Dendritic cell treated with granulocyte-macrophage colony-stimulating factor and Interleukin-4, amounts not matched to agents 40 ng/mL and 50 ng/mL, for 4 days (primary cell): ENCODE data around the gene ELOVL4.

ENCODE experiments used
- H3K27ac Mint-ChIP-seq: one replicate; pipeline ENCODE4 v1.8.0; 2022; ENCODE audit warnings: mild to moderate bottlenecking, mixed read lengths
- H3K27me3 Mint-ChIP-seq: one replicate; pipeline ENCODE4 v1.8.0; 2022; ENCODE audit warnings: mild to moderate bottlenecking, mixed read lengths
- H3K36me3 Mint-ChIP-seq: one replicate; pipeline ENCODE4 v1.8.0; 2022; ENCODE audit warnings: low read depth, mixed read lengths
- H3K4me1 Mint-ChIP-seq: one replicate; pipeline ENCODE4 v1.8.0; 2022; ENCODE audit warnings: low read depth, mixed read lengths
- H3K4me3 Mint-ChIP-seq: one replicate; pipeline ENCODE4 v1.8.0; 2022; ENCODE audit warnings: mild to moderate bottlenecking, moderate library complexity, mixed read lengths
- H3K9me3 Mint-ChIP-seq: one replicate; pipeline ENCODE4 v1.8.0; 2022; ENCODE audit warnings: mixed read lengths
- intact Hi-C: fragments of 100-400 bp; cut with micrococcal nuclease; formaldehyde crosslinking; loops from one replicate; pipeline ENCODE4 v1.15.0; 2022

Gene ELOVL4

DNA sequence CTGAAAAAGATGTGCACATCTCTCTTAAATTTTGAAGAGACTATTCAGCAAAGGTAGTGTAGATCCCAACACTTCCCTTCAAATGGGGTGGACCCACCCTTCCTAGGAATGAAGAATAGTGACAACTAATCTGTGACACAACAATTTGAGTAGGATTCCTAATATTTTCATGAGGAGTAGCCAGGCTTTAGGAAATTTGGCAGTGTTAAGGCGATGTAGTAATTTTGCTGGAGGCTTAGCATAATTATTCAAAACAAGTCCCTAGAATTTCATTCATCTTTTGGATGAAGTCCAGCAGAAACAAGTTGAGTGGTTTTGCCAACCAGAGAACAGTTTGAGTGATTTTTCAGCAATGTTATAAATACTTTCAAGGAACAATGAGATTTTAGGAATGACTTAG is 52.4 kb downstream of the ELOVL4 start:
- H3K4me3 Mint-ChIP-seq = no peak overlapping the region
- intact Hi-C loops = no loop called here
- no peaks in the 10 kb centered on the region for H3K4me1 Mint-ChIP-seq
- no peaks in the 10 kb centered on the region for H3K27me3 Mint-ChIP-seq
- H3K36me3 Mint-ChIP-seq = no peaks in the 10 kb centered on the region
- H3K9me3 Mint-ChIP-seq = peaks cover 15% of the 10 kb centered on the region
- H3K27ac Mint-ChIP-seq = no peak overlapping the region

DNA sequence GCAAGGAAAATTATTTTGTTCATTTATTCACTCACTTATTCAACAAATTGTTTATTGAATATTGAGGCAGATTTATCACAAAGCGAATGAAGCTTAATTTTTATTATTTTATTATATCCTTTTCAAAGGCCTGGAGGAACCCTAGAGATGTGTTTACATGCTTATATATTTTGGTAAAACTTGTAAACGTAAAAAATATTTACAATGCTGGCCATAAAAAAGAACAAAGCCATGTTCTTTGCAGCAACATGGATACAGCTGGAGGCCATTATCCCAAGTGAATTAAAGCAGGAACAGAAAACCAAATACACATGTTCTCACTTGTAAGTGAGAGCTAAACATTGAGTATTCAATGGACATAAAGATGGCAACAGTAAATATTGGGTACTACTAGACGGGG is 58.8 kb downstream of the ELOVL4 start:
- H3K27ac Mint-ChIP-seq = no peak overlapping the region
- no peaks in the 10 kb centered on the region for H3K36me3 Mint-ChIP-seq
- peaks cover 13% of the 10 kb centered on the region for H3K27me3 Mint-ChIP-seq
- no peaks in the 10 kb centered on the region for H3K4me1 Mint-ChIP-seq
- no peak overlapping the region for H3K4me3 Mint-ChIP-seq
- intact Hi-C loops = no loop called here
- H3K9me3 Mint-ChIP-seq = peaks cover 17% of the 10 kb centered on the region

DNA sequence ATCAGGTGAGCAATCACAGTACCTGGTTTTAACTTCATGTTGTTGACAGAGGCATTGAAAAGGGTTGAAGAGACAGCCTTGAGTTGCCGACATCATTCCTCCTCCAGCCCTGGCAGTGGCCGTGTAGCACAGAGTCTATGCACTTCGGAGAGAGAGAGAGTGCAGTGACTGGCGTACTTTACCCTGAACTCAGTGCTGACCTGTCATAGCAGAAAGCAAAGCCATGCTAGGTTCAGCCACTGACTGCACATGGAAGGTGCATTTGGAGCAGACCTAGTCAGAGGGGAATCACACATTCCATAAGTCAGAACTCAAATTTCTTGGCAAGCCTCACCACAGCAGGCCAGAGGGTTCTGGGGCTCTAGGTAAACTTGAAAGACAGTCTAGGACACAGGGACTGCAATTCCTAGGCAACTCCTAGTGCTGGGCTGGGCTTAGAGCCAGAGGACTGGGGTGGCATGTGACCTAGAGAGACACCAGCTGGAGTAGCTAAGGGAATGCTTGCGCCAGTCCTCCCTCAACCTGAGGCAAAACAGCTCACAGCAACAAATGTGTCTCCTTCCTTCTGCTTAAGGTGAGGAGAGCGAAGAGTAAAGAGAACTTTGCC is 69.1 kb downstream of the ELOVL4 start:
- H3K27me3 Mint-ChIP-seq = no peaks in the 10 kb centered on the region
- H3K9me3 Mint-ChIP-seq = no peaks in the 10 kb centered on the region
- intact Hi-C loops = no loop called here
- no peak overlapping the region for H3K4me3 Mint-ChIP-seq
- H3K36me3 Mint-ChIP-seq = no peaks in the 10 kb centered on the region
- H3K4me1 Mint-ChIP-seq = peaks cover 28% of the 10 kb centered on the region
- no peak overlapping the region for H3K27ac Mint-ChIP-seq

DNA sequence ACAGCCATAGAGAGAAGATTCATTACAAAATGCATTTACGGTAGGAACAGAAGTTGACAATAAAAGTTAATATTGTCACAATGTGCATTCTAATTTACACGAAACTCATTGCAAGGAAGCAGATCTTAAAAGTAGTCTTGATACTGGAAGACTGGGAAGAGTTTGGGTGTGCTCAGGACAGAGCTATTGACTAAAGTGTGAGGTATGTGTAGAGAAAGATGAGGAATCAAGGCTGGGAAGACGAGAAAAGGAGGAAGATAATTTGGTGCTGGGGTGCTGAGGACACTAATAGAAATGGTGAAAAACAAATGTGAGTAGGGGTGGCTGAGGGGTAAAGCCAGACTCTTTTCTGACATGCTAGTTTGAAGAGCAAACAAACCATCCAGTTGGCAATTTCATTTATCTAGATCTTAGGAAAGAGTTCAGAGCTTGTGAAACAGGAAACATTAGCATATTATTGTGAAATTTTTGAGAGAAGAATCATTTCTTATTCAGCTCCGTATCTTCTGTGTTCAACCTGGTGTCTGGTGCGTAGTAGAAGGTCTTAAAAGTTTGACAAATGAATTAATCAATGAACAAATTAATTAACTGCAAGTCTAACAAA is 72.7 kb downstream of the ELOVL4 start:
- no peak overlapping the region for H3K4me3 Mint-ChIP-seq
- no peak overlapping the region for H3K27ac Mint-ChIP-seq
- H3K27me3 Mint-ChIP-seq = no peaks in the 10 kb centered on the region
- intact Hi-C loops = no loop called here
- no peaks in the 10 kb centered on the region for H3K9me3 Mint-ChIP-seq
- no peaks in the 10 kb centered on the region for H3K36me3 Mint-ChIP-seq
- peaks cover 36% of the 10 kb centered on the region for H3K4me1 Mint-ChIP-seq

DNA sequence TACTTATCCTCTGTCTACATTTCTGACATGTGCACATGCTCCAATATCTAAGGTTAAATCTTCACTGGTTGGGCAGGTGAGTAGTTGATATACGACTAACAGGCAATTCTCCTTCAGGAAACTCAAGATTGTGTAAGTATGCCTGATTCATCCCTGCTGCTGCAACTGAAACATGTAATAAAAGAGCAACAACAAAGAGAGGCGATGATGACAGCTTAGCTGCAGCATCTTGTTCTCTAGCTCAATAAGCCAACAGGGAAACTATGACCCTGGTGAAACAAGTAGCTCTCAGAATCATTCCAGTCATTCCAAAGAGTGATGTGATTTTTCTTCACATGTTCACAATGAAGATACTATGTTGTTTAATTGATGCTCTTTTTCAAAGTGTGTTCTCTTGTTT is 74.4 kb downstream of the ELOVL4 start:
- Mint-ChIP-seq H3K4me1 (peaks cover 31% of the 10 kb centered on the region), H3K27ac (no peak overlapping the region), H3K27me3 (no peaks in the 10 kb centered on the region), H3K9me3 (no peaks in the 10 kb centered on the region), H3K4me3 (no peak overlapping the region), H3K36me3 (no peaks in the 10 kb centered on the region)
- intact Hi-C loops = no loop called here

DNA sequence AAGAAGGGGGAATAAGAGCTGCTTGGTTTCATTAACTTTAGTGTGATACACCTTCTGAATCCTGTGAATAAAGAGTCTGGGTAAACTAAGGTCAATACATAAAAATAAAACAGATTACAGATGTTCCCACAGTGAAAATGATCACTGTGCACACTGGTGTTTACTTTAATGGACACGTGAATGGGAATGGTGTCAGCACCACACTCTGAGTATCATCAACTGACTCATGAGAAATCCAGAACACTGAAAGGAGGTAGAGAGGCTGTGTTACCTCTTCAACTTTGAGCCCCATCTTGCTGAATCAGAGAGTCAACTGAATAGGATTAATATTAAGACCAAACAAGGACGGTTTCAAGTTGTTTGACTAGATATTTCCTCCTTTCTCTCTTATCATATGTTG is 75.0 kb downstream of the ELOVL4 start:
- no peaks in the 10 kb centered on the region for H3K9me3 Mint-ChIP-seq
- no peaks in the 10 kb centered on the region for H3K36me3 Mint-ChIP-seq
- H3K4me3 Mint-ChIP-seq = no peak overlapping the region
- peaks cover 31% of the 10 kb centered on the region for H3K4me1 Mint-ChIP-seq
- intact Hi-C loops = no loop called here
- no peaks in the 10 kb centered on the region for H3K27me3 Mint-ChIP-seq
- H3K27ac Mint-ChIP-seq = no peak overlapping the region

DNA sequence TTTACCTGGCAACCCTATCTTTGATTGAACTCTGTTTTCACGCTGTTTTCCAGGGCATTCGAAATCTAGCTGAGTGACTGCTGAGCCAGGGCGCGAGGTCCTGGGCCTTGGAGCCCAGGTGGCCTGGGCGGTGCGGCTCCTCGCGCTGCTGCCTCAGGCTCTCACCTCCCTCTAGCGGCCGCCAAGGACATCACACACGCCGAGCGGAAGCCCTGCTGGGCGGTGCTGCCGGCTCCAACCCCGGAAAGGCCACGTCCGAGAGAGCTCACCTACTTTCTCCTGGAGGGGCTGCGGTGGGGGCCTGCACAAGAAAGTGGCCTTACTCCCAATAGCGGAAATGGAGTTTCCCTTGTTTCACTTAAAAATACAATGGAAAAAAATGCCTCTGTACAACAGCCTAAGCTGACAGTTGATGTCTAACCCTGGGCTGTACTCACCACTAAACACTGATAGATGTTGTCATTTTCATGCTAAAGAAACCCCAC is 77.7 kb downstream of the ELOVL4 start:
- Mint-ChIP-seq H3K36me3 (no peaks in the 10 kb centered on the region), H3K4me3 (peak overlapping the region; percentile 36), H3K4me1 (peaks cover 22% of the 10 kb centered on the region), H3K9me3 (no peaks in the 10 kb centered on the region), H3K27me3 (peaks cover 4% of the 10 kb centered on the region), H3K27ac (no peak overlapping the region)
- intact Hi-C loops = loop anchor here (2.0 to 10.0 kb wide), 3 partner anchors 91 to 795 kb away; partner anchors contain the start of gene PHIP

DNA sequence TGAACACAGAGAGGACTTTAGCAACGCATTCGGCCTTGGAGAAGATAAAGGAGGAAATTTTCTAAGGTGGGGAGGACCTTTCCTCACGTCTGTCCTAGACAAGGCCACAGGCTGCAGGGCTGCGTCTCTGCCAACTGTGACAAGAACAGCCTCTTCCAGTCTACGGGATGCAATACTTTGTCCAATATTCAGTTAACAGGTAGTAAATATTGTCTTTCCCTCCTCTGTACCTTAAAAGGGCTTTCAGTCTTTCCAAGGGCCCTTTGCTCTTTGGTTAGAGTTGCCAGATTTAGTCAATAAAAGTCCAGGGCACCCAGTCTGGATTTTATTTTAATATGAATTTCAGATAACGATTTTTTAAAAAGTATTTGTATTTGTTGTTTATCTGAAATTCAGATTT is 78.2 kb downstream of the ELOVL4 start:
- intact Hi-C loops = loop anchor here (2.0 to 10.0 kb wide), 3 partner anchors 90 to 794 kb away; partner anchors contain the start of gene PHIP
- Mint-ChIP-seq H3K27ac (no peak overlapping the region), H3K36me3 (no peaks in the 10 kb centered on the region), H3K4me3 (no peak overlapping the region), H3K27me3 (peaks cover 4% of the 10 kb centered on the region), H3K9me3 (no peaks in the 10 kb centered on the region), H3K4me1 (peaks cover 18% of the 10 kb centered on the region)

DNA sequence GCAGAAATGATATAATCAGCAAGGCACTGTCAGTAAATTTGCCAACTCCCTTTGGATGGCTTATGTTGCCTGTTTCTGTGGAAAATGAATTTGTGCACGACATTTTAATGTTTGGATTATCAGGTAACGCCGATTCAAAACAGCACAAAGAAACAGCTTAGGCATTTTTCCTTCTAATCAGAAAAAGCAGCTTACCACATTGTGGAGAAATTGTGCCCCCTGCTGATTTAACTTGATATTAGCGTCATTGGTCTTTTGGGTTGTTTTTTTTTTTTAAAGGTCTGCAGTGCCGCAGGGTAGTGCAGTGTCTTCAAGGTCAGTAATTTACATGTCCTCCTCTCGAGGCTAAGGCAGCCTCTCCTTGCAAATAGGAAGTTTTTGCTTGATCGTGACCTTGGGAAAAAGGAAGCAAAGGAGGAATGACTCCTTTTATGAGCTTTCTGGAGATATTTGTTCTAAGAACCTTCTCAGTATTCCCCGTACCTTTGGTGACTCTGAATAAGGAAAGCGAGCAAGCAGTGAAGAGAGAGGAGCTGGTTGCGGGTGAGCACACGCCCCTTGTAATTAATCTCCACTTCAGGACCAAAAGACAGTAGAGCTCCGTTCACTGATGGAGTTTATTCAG is 79.1 kb downstream of the ELOVL4 start:
- intact Hi-C loops = loop anchor here (1.0 to 10.0 kb wide), 5 partner anchors 54 to 793 kb away; partner anchors contain the start of gene PHIP
- H3K36me3 Mint-ChIP-seq = no peaks in the 10 kb centered on the region
- H3K4me1 Mint-ChIP-seq = peaks cover 15% of the 10 kb centered on the region
- no peaks in the 10 kb centered on the region for H3K9me3 Mint-ChIP-seq
- no peak overlapping the region for H3K27ac Mint-ChIP-seq
- peaks cover 4% of the 10 kb centered on the region for H3K27me3 Mint-ChIP-seq
- H3K4me3 Mint-ChIP-seq = no peak overlapping the region
